Upper lobe of right lung (tissue), 1 donor: ENCODE results near the gene COA7. TPM values are rescaled to one million over a fixed set of nuclear protein-coding genes. Genes with fewer than 3 reads are reported as not detected.

ENCODE experiments used
- ATAC-seq: fragments of 200-7000 bp; cut with Tn5 transposase; one replicate; pipeline ENCODE4 v1.9.1; 2020; ENCODE audit warnings: mild to moderate bottlenecking, moderate library complexity
- DNase-seq: peaks from one replicate; pipeline ENCODE4 v3.0.0-alpha.2; 2020
- H3K27ac ChIP-seq: fragments of 200-600 bp; one replicate; pipeline ENCODE4 v1.8.0; 2022
- H3K27me3 ChIP-seq: fragments of 200-600 bp; one replicate; pipeline ENCODE4 v1.8.0; 2022; ENCODE audit warnings: mild to moderate bottlenecking
- H3K36me3 ChIP-seq: fragments of 200-600 bp; one replicate; pipeline ENCODE4 v1.8.0; 2022
- H3K4me1 ChIP-seq: fragments of 200-600 bp; one replicate; pipeline ENCODE4 v1.8.0; 2022
- H3K4me3 ChIP-seq: fragments of 200-600 bp; one replicate; pipeline ENCODE4 v1.8.0; 2022; ENCODE audit warnings: mild to moderate bottlenecking
- H3K9me3 ChIP-seq: fragments of 200-600 bp; one replicate; pipeline ENCODE4 v1.8.0; 2022
- CTCF ChIP-seq: fragments of 200-600 bp; IDR thresholded peaks from one replicate; pipeline ENCODE4 v1.8.0; 2022; ENCODE audit warnings: antibody characterized with exemption
- intact Hi-C: fragments of 100-400 bp; cut with DNase I; formaldehyde crosslinking; loops from one replicate; pipeline ENCODE4 v1.11.0; 2022
- total RNA-seq: library from RNA; stranded (reverse); fragmentation: NEBNext Ultra II Directional; extraction: Animal tissue kit (Norgen Biotek cat#: 25700); gene quantifications from one replicate; pipeline ENCODE4 v1.2.1, GENCODE V29; 2021
- donor health status: DM: no; HTN: yes; CAD: no; lungs with severe emphysema.

Gene COA7
- total RNA-seq, 1 donor from 2014 or later: 17.9 TPM

GRCh38 chr1:52677076-52677806, 20.9 kb downstream of the COA7 start:
- peaks cover 11% of the 10 kb centered on the region for H3K4me1 ChIP-seq
- intact Hi-C loops: no loop called here
- DNase-seq (no peak), ATAC-seq (peak; percentile 79)
- H3K27ac ChIP-seq: no peak overlapping the region
- H3K9me3 ChIP-seq: no peaks in the 10 kb centered on the region
- TF ChIP-seq CTCF: no peak
- no peaks in the 10 kb centered on the region for H3K36me3 ChIP-seq
- H3K27me3 ChIP-seq: no peaks in the 10 kb centered on the region
- no peak overlapping the region for H3K4me3 ChIP-seq

- no peaks in the 10 kb centered on the region for H3K9me3 ChIP-seq
- no peaks in the 10 kb centered on the region for H3K36me3 ChIP-seq
- H3K27me3 ChIP-seq: no peaks in the 10 kb centered on the region
- no peak overlapping the region for H3K4me3 ChIP-seq
- H3K4me1 ChIP-seq: peaks cover 11% of the 10 kb centered on the region
- no peak overlapping the region for H3K27ac ChIP-seq
- intact Hi-C loops: no loop called here
- DNase-seq: peak; percentile 68
- peak; percentile 74 for ATAC-seq
- TF ChIP-seq CTCF: no peak
Observed at GRCh38 chr1:52676249-52676903, 21.8 kb downstream of the COA7 start.

GRCh38 chr1:52674497-52675384, 23.4 kb downstream of the COA7 start:
- TF ChIP-seq CTCF: no peak
- ATAC-seq (no peak), DNase-seq (no peak)
- H3K4me3 ChIP-seq: no peak overlapping the region
- H3K27ac ChIP-seq: no peak overlapping the region
- intact Hi-C loops: no loop called here
- H3K27me3 ChIP-seq: no peaks in the 10 kb centered on the region
- H3K9me3 ChIP-seq: no peaks in the 10 kb centered on the region
- H3K36me3 ChIP-seq: no peaks in the 10 kb centered on the region
- peaks cover 11% of the 10 kb centered on the region for H3K4me1 ChIP-seq

GRCh38 chr1:52673513-52673912, 24.6 kb downstream of the COA7 start:
- Histone ChIP-seq H3K4me1 (peaks cover 11% of the 10 kb centered on the region), H3K36me3 (no peaks in the 10 kb centered on the region), H3K9me3 (no peaks in the 10 kb centered on the region), H3K27ac (no peak overlapping the region), H3K4me3 (no peak overlapping the region), H3K27me3 (no peaks in the 10 kb centered on the region)
- intact Hi-C loops: no loop called here
- DNase-seq (no peak), ATAC-seq (no peak)
- no peak for TF ChIP-seq CTCF

GRCh38 chr1:52672946-52673345, 25.2 kb downstream of the COA7 start:
- Histone ChIP-seq H3K9me3 (no peaks in the 10 kb centered on the region), H3K36me3 (no peaks in the 10 kb centered on the region), H3K4me1 (peaks cover 11% of the 10 kb centered on the region), H3K27me3 (no peaks in the 10 kb centered on the region), H3K27ac (no peak overlapping the region), H3K4me3 (no peak overlapping the region)
- ATAC-seq (peak; percentile 46), DNase-seq (no peak)
- intact Hi-C loops: no loop called here
- no peak for TF ChIP-seq CTCF
